ENCODE results near the gene TCEAL1.
"Not testable (repeated sequence)": the region's sequence is repeated elsewhere in the genome, so short reads cannot be mapped to it uniquely, and the experiment has no call there.

TCEAL1 gene

DNA sequence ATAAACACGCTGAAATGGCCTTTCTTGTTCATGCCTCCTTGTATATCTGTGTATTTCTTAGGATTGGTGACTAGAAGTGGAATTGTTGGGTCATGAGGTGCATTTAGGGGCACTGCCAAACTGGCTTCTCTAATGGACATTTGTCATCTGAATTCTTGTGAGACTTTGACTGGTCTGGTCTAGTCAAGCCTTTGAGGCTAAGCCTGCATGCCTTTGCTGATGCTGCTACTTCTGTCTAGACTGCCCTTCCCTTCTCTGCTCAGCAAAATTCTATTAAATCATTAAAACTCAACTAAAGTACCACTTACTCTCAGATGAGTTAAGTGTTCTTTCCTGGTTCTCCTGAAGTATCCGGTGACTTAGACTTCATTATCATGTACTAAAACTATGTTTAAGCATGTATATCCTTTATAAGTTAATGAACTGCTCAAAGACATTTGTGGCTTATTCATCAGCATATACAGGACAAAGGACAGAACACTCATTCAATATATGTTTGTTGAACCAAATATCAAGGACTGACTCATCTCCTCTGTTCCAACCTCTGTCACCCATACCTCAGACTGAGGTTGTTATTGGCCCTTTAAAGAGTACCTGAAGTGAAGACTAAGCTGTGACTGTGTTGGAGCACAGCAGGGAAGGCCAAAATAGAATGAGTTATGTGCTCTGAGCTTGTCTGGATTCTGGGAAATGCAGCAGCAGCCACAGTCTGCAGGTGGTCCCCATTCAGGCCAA, 9.0 kb downstream of the TCEAL1 start:
- TF ChIP-seq, protein P1, sequence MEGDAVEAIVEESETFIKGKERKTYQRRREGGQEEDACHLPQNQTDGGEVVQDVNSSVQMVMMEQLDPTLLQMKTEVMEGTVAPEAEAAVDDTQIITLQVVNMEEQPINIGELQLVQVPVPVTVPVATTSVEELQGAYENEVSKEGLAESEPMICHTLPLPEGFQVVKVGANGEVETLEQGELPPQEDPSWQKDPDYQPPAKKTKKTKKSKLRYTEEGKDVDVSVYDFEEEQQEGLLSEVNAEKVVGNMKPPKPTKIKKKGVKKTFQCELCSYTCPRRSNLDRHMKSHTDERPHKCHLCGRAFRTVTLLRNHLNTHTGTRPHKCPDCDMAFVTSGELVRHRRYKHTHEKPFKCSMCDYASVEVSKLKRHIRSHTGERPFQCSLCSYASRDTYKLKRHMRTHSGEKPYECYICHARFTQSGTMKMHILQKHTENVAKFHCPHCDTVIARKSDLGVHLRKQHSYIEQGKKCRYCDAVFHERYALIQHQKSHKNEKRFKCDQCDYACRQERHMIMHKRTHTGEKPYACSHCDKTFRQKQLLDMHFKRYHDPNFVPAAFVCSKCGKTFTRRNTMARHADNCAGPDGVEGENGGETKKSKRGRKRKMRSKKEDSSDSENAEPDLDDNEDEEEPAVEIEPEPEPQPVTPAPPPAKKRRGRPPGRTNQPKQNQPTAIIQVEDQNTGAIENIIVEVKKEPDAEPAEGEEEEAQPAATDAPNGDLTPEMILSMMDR (IDR thresholded peaks at IDR 0.05; ENCODE audit: low read depth, low read length), result no peak
- no peak for DNase-seq (ENCODE audit: extremely low read depth, low read depth)

DNA sequence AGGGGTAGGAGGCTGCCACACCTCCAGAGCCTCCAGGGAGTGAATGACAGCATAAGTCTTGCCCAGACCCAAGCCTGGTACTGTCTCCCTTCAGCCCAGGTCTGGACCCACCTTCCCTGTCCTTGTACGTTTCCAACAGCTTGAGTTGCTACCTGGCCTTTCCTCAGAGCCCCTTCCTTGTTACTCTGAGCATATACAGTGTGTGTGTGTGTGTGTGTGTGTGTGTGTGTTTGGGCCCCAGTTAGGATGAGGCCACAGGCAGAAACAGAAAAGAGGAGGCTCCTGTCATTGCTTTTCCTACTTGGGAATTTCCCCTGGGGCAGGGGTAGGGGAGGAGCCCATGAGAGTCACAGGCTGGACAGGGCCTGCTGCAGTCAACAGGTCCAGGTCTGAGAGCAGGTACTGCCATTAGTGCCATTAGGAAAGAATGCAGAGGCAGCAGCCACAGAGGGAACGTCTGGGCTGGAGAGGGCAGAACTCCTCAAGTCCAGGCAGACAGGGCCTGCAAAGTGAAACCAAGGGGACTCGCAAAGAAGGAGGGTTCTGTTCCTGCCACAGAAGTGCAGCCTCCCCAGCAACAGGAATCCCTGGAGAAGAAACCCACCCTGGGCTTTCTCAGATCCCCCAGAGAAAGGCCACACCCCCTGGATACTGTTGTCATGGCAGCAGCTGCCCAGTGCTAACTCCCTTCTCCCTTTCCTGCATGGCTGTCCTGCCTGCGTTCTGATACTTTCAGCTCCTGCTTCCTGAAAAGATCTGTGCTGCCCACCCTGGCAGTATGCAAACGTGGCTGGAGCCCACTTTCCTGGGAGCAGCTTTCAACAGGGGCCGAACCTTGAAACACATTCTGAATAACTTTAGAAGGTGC, 9.9 kb downstream of the TCEAL1 start:
- not testable (repeated sequence) for DNase-seq (ENCODE audit: extremely low read depth, low read depth)

DNA sequence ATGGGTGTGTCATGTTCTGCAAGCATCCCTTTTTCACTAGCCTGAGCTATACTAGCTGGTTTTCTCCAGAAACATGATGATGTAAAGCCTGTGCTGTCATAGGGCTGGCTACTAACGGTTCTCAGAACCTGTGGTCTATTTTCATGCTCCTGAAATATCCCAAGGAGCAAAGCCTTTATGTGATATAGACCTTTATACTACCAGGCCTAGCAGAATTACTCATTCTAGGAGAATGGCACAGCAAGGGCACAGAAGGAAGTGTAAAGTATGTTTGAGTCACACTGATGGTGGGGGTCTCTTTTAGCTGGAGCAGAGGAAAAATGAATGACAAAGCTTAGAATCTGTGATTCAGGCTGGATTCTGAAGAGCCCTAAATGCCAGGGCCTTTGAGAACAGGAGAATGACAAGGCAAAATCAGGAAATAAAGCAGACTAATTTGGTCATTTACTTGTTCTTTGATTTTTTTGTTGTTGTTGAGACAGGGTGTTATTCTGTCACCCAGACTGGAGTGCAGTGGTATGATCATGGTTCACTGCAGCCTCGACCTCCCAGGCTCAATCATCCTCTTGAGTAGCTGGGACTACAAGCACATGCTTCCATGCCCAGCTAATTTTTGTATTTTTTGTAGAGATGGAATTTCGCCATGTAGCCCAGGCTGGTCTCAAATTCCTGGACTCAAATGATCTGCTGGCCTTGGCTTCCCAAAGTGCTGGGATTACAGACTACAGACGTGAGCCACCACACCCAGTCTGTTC, 11.8 kb downstream of the TCEAL1 start:
- TF ChIP-seq, protein P1 (IDR thresholded peaks at IDR 0.05; ENCODE audit: low read depth, low read length), result no peak
- DNase-seq (ENCODE audit: extremely low read depth, low read depth), result no peak

DNA sequence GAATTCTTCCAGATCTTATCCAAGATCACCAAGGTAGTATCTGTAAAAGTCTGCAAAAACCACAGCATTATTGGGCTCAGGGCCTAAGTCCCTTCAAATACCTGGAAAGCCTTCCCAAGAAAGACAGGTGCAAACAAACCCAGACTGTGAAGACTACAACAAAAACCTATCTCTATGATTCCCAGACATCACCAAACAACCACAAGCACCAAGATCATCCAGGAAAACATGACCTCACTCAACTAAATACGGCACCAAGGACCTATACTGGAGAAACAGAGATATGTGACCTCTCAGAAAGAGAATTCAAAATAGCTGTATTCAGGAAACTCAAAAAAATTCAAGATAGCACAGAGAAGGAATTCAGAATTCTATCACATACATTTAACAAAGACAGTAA, 15.3 kb downstream of the TCEAL1 start:
- no peak for DNase-seq (ENCODE audit: extremely low read depth, low read depth)
- TF ChIP-seq, protein P1 (IDR thresholded peaks at IDR 0.05; ENCODE audit: low read depth, low read length), result no peak

DNA sequence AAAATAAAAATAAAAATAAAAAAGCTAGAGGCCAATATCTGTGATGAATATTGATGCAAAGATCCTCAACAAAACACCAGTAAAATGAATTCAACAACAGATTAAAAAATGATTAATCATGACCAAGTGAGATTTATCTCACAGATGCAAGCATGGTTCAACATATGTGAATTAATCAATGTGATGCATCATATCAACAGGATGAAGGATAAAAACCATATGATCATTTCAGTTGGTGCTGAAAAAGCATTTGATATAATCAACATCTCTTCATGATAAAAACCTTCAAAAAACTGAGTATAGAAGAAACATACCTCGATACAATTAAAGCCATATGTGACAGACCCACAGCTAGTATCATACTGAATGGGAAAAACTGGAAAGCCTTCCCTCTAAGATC, 18.9 kb downstream of the TCEAL1 start:
- no peak for DNase-seq (ENCODE audit: extremely low read depth, low read depth)
- TF ChIP-seq, protein P1 (IDR thresholded peaks at IDR 0.05; ENCODE audit: low read depth, low read length), result no peak

DNA sequence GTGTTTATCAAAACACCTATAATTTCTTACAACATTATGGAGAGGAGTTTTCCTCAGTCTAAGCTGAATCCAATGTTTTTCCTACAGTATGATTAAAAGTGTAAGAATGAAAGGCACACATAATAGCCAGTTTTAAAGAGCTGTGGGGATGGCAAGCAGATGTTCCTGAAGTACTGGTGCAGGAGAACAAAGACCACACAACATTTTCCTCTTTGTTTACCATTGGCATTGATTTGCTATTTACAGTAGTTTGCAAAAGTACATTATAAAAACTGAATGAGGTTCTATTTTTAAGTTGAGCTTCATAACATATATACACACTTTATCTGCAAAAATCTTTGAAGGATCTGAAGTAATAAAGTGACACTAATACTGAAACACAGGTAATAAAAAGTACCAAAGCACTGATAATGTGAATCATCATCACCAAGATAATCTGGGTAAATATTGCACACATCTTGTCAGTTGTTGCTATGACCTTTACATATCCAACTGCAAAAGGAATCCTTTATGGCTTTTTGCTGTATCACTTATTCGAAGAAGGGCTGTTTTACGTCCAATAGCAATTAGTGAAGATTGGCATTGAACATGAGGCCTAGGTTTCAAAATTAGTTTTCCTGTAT, 22.5 kb downstream of the TCEAL1 start:
- TF ChIP-seq, protein P1 (IDR thresholded peaks at IDR 0.05; ENCODE audit: low read depth, low read length), result no peak

DNA sequence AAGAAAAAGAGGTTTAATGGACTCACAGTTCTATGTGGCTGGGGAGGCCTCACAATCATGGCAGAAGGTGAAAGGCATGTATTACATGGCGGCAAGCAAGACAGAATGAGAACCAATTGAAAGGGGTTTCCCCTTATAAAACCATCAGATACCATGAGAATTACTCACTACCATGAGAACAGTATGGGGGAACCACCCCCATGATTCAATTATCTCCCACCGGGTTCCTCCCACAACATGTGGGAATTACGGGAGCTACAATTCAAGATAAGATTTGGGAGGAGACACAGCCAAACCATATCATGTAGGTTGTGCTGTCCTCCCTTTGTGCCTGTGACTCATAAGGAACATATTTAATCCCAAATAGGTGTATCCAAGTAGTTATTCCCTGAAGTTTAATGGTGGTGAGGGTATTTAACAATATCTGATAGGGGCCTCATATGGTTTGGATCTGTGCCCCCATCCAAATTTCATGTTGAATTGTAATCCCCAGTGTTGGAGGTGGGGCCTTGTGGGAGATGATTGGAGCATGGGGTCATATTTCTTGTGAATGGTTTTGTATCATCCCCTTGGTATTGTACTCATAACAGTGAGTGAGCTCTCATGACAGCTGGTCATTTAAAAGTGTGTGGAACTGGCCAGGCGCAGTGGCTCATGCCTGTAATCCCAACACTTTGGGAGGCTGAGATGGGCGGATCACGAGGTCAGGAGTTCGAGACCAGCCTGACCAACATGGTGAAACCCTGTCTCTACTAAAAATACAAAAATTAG, 26.6 kb downstream of the TCEAL1 start:
- not testable (repeated sequence) for DNase-seq (ENCODE audit: extremely low read depth, low read depth)

More for the DNA sequence above, 22.5 kb downstream of the TCEAL1 start:
- no peak for DNase-seq (ENCODE audit: extremely low read depth, low read depth)
